ENCODE results near the gene IQSEC3.

- TF ChIP-seq CTCF (IDR thresholded peaks at IDR 0.05; ENCODE audit: poor library complexity) (no peak), EZH2 (IDR thresholded peaks at IDR 0.05; ENCODE audit: borderline replicate concordance) (no peak)
Measured at GRCh38 chr12:148676-149416, 82.3 kb downstream of the IQSEC3 start.
